Measurements from ENCODE around the gene SPTAN1. TPM values are rescaled to one million over a fixed set of nuclear protein-coding genes. Genes with fewer than 3 reads are reported as not detected.
A peak's percentile ranks its signal among the peaks of the same experiment; 100 is the strongest.

SPTAN1 gene
- total RNA-seq, 2 donors from 2014 or later, result 277 to 336 TPM

- intact Hi-C loops (cut with DNase I), result no loop called here
- ATAC-seq, result no peak
- DNase-seq, result peak; percentile 13
Observed at GRCh38 chr9:128626181-128626580, 73.8 kb downstream of the SPTAN1 start.

- intact Hi-C loops (cut with DNase I), result no loop called here
- ATAC-seq (no peak), DNase-seq (peak; percentile 27)
Observed at GRCh38 chr9:128627127-128627715, 74.8 kb downstream of the SPTAN1 start.

- no peak for DNase-seq
- peak; percentile 1 to 2 for ATAC-seq
- intact Hi-C loops (cut with DNase I), result no loop called here
Observed at GRCh38 chr9:128627906-128628305, 75.5 kb downstream of the SPTAN1 start.

- intact Hi-C loops (cut with DNase I), result no loop called here
- ATAC-seq (peak; percentile 88 to 96), DNase-seq (peak; percentile 81)
Observed at GRCh38 chr9:128628471-128629048, 76.2 kb downstream of the SPTAN1 start.

GRCh38 chr9:128629136-128629535 lies 76.7 kb downstream of the SPTAN1 start:
- intact Hi-C loops (cut with DNase I), result no loop called here
- no peak for ATAC-seq
- peak; percentile 8 for DNase-seq

- ATAC-seq, result no peak
- intact Hi-C loops (cut with DNase I), result loop anchor here in 1 of 2 donors (10.0 kb wide), 1 partner anchor 55 kb away; the partner anchor contains the start of gene SET
- peak; percentile 16 for DNase-seq
Observed at GRCh38 chr9:128629852-128630545, 77.6 kb downstream of the SPTAN1 start.

- peak; percentile 4 for DNase-seq
- ATAC-seq, result no peak
- intact Hi-C loops (cut with DNase I), result loop anchor here in 1 of 2 donors (10.0 kb wide), 1 partner anchor 53 kb away; the partner anchor contains the start of gene SET
Observed at GRCh38 chr9:128631636-128632035, 79.2 kb downstream of the SPTAN1 start.

- DNase-seq (peak; percentile 11), ATAC-seq (no peak)
- intact Hi-C loops (cut with DNase I), result loop anchor here in 1 of 2 donors (10.0 kb wide), 1 partner anchor 53 kb away; the partner anchor contains the start of gene SET
Observed at GRCh38 chr9:128632066-128632465, 79.7 kb downstream of the SPTAN1 start.

- no peak for ATAC-seq
- peak; percentile 10 for DNase-seq
- intact Hi-C loops (cut with DNase I), result loop anchor here in 1 of 2 donors (10.0 kb wide), 1 partner anchor 52 kb away; the partner anchor contains the start of gene SET
Observed at GRCh38 chr9:128632486-128632885, 80.1 kb downstream of the SPTAN1 start.

GRCh38 chr9:128633057-128633456 lies 80.7 kb downstream of the SPTAN1 start:
- intact Hi-C loops (cut with DNase I), result loop anchor here in 1 of 2 donors (10.0 kb wide), 1 partner anchor 52 kb away; the partner anchor contains the start of gene SET
- DNase-seq (peak; percentile 25), ATAC-seq (no peak)

GRCh38 chr9:128633601-128634000 lies 81.2 kb downstream of the SPTAN1 start:
- intact Hi-C loops (cut with DNase I), result loop anchor here in 1 of 2 donors (10.0 kb wide), 1 partner anchor 51 kb away; the partner anchor contains the start of gene SET
- ATAC-seq, result no peak
- peak; percentile 17 for DNase-seq

- ATAC-seq (no peak), DNase-seq (peak; percentile 23)
- intact Hi-C loops (cut with DNase I), result loop anchor here in 1 of 2 donors (10.0 kb wide), 1 partner anchor 51 kb away; the partner anchor contains the start of gene SET
Observed at GRCh38 chr9:128634111-128634510, 81.7 kb downstream of the SPTAN1 start.

- DNase-seq (peak; percentile 36), ATAC-seq (peak; percentile 1 to 4)
- intact Hi-C loops (cut with DNase I), result loop anchor here (5.0 to 10.0 kb wide), 2 partner anchors 48 to 50 kb away; partner anchors contain the start of gene SET (in 1 of the 2)
Observed at GRCh38 chr9:128634651-128635262, 82.4 kb downstream of the SPTAN1 start.

- DNase-seq, result peak; percentile 94
- intact Hi-C loops (cut with DNase I), result loop anchor here (5.0 to 10.0 kb wide), 2 partner anchors 47 to 49 kb away; partner anchors contain the start of gene SET (in 1 of the 2)
- peak; percentile 91 to 94 for ATAC-seq
Observed at GRCh38 chr9:128635266-128636023, 83.1 kb downstream of the SPTAN1 start.

GRCh38 chr9:128636024-128636390 lies 83.6 kb downstream of the SPTAN1 start:
- intact Hi-C loops (cut with DNase I), result loop anchor here (5.0 to 10.0 kb wide), 2 partner anchors 46 to 49 kb away; partner anchors contain the start of gene SET (in 1 of the 2)
- DNase-seq (peak; percentile 62), ATAC-seq (peak; percentile 67 to 70)

GRCh38 chr9:128636556-128637530 lies 84.5 kb downstream of the SPTAN1 start:
- intact Hi-C loops (cut with DNase I), result loop anchor here (5.0 to 10.0 kb wide), 2 partner anchors 45 to 48 kb away; partner anchors contain the start of gene SET (in 1 of the 2)
- ATAC-seq (peak; percentile 5 to 31), DNase-seq (peak; percentile 24)

GRCh38 chr9:128637656-128638055 lies 85.3 kb downstream of the SPTAN1 start:
- DNase-seq (no peak), ATAC-seq (no peak)
- intact Hi-C loops (cut with DNase I), result loop anchor here (5.0 to 10.0 kb wide), 2 partner anchors 45 to 47 kb away; partner anchors contain the start of gene SET (in 1 of the 2)

Data from left cardiac atrium (tissue), 4 donors.